Muscle of leg (tissue), 11 donors: Measurements from ENCODE around the gene LHX5. TPM values are rescaled to one million over a fixed set of nuclear protein-coding genes. Genes with fewer than 3 reads are reported as not detected.

Source experiments
- DNase-seq: peaks from one replicate; pipeline ENCODE4 v3.0.0; 2013
- H3K27ac ChIP-seq: one replicate; pipeline ENCODE4 v1.5.1; 2013; ENCODE audit warnings: mild to moderate bottlenecking, low read length, control low read depth
- H3K27me3 ChIP-seq: one replicate; pipeline ENCODE4 v1.6.1; 2013; ENCODE audit warnings: low read length; ENCODE audit not compliant: control insufficient read depth, insufficient read depth
- H3K36me3 ChIP-seq: one replicate; pipeline ENCODE4 v1.6.1; 2013; ENCODE audit warnings: low read length; ENCODE audit not compliant: control insufficient read depth, insufficient read depth
- H3K4me1 ChIP-seq: one replicate; pipeline ENCODE4 v1.6.1; 2013; ENCODE audit warnings: low read length; ENCODE audit not compliant: control insufficient read depth, insufficient read depth
- H3K4me3 ChIP-seq: one replicate; pipeline ENCODE4 v1.5.1; 2013; ENCODE audit warnings: low read length, control low read depth
- H3K9me3 ChIP-seq: replicated peaks from 2 replicates; pipeline ENCODE4 v1.6.1; 2013; ENCODE audit warnings: low read depth, low read length; ENCODE audit not compliant: control insufficient read depth
- WGBS: methylation state at CpG from one replicate; pipeline ENCODE4 v1.1.5; 2013; ENCODE audit warnings: missing lambda C conversion rate; ENCODE audit not compliant: insufficient coverage; 5-methylcytosine and 5-hydroxymethylcytosine counted together
- polyA plus RNA-seq, 8 donors: library from polyadenylated mRNA; unstranded; fragments of 120-200 nt; gene quantifications; one replicate each; pipeline versions ENCODE4 v1.2.1 to v1.2.3, GENCODE V29; 2013; ENCODE audit warnings: inconsistent platforms in 1 of 8, low replicate concordance in 1 of 8; ENCODE audit not compliant: insufficient read length in 8 of 8, insufficient read depth in 1 of 8
- total RNA-seq: library from RNA; stranded (reverse); fragments of 120-200 nt; gene quantifications from one replicate; pipeline ENCODE4 v1.2.4, GENCODE V29; 2013

The LHX5 gene
- total and polyA plus RNA-seq, 9 donors = not detected

GRCh38 chr12:113472191-113473121 lies 785 bp upstream of the LHX5 start:
- no peak overlapping the region for H3K27ac ChIP-seq
- DNase-seq = no peak
- H3K4me3 ChIP-seq = no peak overlapping the region
- no peaks in the 10 kb centered on the region for H3K9me3 ChIP-seq
- H3K36me3 ChIP-seq = no peaks in the 10 kb centered on the region
- H3K4me1 ChIP-seq = peaks cover 2% of the 10 kb centered on the region
- peaks cover 97% of the 10 kb centered on the region for H3K27me3 ChIP-seq
- WGBS = 2% methylated on average over 44 of the region's 51 CpGs

- no peak for DNase-seq
- Histone ChIP-seq H3K4me1 (peaks cover 6% of the 10 kb centered on the region), H3K27me3 (peaks cover 100% of the 10 kb centered on the region), H3K27ac (no peak overlapping the region), H3K36me3 (no peaks in the 10 kb centered on the region), H3K4me3 (no peak overlapping the region), H3K9me3 (no peaks in the 10 kb centered on the region)
- 0% methylated on average over 42 of the region's 53 CpGs for WGBS
Measured at GRCh38 chr12:113470871-113471618, 626 bp downstream of the LHX5 start.

GRCh38 chr12:113469949-113470743 lies 1.5 kb downstream of the LHX5 start:
- no peak overlapping the region for H3K27ac ChIP-seq
- H3K36me3 ChIP-seq = no peaks in the 10 kb centered on the region
- H3K9me3 ChIP-seq = no peaks in the 10 kb centered on the region
- no peak for DNase-seq
- H3K4me3 ChIP-seq = no peak overlapping the region
- WGBS = 11% methylated on average over 9 of the region's 19 CpGs
- H3K27me3 ChIP-seq = peaks cover 100% of the 10 kb centered on the region
- H3K4me1 ChIP-seq = peaks cover 6% of the 10 kb centered on the region

GRCh38 chr12:113469224-113469948 lies 2.3 kb downstream of the LHX5 start:
- H3K4me3 ChIP-seq = no peak overlapping the region
- 7% methylated on average over 13 of the region's 17 CpGs for WGBS
- H3K27ac ChIP-seq = no peak overlapping the region
- peaks cover 100% of the 10 kb centered on the region for H3K27me3 ChIP-seq
- no peaks in the 10 kb centered on the region for H3K36me3 ChIP-seq
- peaks cover 11% of the 10 kb centered on the region for H3K4me1 ChIP-seq
- no peaks in the 10 kb centered on the region for H3K9me3 ChIP-seq
- DNase-seq = no peak

DNA sequence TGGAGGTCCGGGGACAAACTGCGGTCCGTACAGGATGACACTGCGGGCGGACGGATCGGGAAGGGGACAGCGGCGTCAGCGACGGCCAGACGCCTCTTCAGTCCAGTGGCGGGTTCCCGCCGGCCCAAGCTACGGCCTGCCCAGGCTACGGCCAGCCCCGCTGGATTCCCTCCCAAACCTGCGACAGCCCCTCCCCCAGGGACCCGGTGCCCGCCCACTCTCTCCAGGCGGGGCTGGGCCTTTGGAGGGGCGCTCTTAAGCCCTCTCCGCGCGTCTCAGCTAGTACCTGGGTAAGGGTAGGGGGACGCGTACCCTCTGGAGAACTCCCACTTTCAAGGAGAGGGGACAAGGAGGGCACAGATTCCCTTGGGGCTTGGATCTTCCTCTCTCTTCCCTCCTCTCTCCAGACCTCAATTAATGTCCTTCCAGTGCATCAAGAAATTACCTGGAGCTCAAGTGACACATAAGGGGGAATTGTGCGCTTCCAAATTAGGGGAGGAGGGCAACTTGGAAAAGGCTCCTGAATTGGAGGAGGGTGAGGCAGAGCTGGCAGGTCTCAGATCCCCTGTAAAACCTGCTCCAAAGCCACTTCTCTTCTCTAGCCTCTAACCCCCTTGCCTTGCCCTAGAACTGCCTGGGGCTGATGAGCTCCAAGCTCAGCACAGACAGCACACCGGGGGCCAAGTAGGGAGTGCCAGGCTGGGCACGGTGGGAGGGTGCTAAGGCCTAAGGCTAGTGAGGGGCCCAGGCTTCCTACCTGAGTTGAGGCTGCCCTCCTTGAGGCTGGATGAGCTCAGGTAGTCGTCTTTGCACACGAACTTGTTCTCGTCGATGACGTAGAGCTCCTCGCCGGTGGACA lies 3.1 kb downstream of the LHX5 start:
- WGBS = under 1% methylated on average over 28 of the region's 38 CpGs
- Histone ChIP-seq H3K4me3 (no peak overlapping the region), H3K4me1 (peaks cover 15% of the 10 kb centered on the region), H3K27me3 (peaks cover 100% of the 10 kb centered on the region), H3K27ac (no peak overlapping the region), H3K36me3 (no peaks in the 10 kb centered on the region), H3K9me3 (no peaks in the 10 kb centered on the region)
- no peak for DNase-seq

DNA sequence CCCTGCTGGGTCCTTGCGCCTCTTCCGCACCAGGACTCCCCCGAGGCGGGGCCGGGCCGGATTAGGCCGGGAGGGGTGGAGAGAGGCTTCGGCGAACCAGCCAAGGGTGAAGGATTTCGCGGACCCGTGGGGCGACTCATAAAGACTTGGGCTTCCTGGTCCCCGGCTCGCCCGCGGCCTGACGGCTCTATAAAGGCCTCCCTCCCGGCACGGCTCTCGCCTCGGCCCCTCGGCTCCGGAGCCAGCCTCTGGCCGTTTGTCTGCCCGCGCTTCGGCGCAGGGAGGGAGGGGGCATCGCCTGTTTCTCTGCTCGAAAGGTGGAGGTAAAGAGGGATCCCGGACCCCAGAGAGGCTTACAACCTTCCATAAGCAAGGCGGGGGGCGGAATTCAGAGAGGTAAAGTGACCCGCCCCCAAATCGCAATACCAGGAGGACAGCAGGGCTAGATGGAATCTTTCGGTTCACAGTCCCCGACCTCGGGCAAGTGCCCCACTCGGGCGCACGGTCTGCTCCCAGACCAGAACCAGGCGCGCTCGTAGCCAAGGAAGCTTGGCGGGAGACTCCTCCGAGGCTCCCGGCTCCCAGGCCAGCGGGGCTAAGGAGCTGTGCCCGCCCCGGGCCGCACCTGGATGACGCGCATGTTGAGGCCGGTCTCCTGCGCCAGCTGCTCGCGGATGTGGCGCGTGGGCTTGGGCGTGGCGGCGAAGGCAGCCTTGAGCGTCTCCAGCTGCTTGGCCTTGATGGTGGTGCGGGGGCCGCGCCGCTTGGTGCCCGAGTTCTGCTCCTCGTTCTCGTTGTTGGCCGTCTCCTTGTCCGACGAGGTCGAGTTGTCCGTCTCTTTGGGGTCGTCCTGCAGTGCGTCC lies 3.9 kb downstream of the LHX5 start:
- DNase-seq = no peak
- H3K27me3 ChIP-seq = peaks cover 100% of the 10 kb centered on the region
- no peak overlapping the region for H3K27ac ChIP-seq
- H3K4me1 ChIP-seq = peaks cover 15% of the 10 kb centered on the region
- H3K36me3 ChIP-seq = no peaks in the 10 kb centered on the region
- WGBS = under 1% methylated on average over 70 of the region's 78 CpGs
- H3K4me3 ChIP-seq = no peak overlapping the region
- H3K9me3 ChIP-seq = no peaks in the 10 kb centered on the region

GRCh38 chr12:113467142-113467501 lies 4.5 kb downstream of the LHX5 start:
- Histone ChIP-seq H3K36me3 (no peaks in the 10 kb centered on the region), H3K4me3 (no peak overlapping the region), H3K27me3 (peaks cover 100% of the 10 kb centered on the region), H3K9me3 (no peaks in the 10 kb centered on the region), H3K27ac (no peak overlapping the region), H3K4me1 (peaks cover 15% of the 10 kb centered on the region)
- WGBS = 1% methylated on average over 14 of the region's 31 CpGs
- no peak for DNase-seq

DNA sequence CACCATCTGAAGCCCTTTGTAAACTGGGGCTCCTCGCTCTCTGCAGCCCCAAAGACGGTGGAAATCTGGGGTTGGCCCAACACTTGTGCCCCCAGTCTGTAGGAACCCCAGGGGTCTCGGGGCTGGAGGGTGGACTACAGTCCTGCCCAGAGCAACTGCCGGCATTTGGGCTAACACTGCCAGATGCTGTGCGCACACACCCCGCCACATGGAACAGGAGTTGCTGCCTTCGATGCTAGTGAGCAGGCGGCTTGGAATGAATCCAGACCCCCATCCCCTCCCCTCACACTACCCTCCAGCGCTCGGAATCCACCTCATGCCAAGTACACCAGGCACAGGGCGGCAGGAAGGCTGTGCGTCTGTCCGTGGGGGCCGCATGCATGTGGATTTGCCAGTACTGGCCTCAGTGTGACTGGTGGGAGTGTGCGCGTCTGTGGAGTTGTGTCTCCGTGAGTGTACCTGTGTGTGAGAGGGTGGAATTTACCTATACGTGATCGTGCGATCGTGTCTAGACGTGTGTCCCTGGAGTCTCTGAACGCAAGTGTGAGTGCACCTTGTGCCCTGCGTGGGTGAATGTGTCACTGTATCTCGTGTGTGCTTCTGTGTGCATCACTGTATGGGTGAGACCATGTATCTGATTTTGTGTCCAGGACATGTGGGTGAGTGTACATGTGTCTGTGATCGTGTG lies 5.1 kb downstream of the LHX5 start:
- DNase-seq = no peak
- Histone ChIP-seq H3K9me3 (no peaks in the 10 kb centered on the region), H3K27ac (no peak overlapping the region), H3K27me3 (peaks cover 99% of the 10 kb centered on the region), H3K4me1 (peaks cover 15% of the 10 kb centered on the region), H3K36me3 (no peaks in the 10 kb centered on the region), H3K4me3 (no peak overlapping the region)
- WGBS = 4% methylated on average over 19 of the region's 26 CpGs
